Bronchial epithelial cell (primary cell): ENCODE data around the gene ABCC8. TPM values are rescaled to one million over a fixed set of nuclear protein-coding genes. Genes with fewer than 3 reads are reported as not detected.

Experiments used
- DNase-seq: peaks from one replicate; pipeline ENCODE4 v3.0.0-alpha.2; 2010; ENCODE audit warnings: low read depth
- FAIRE-seq: peaks from 2 replicates; lab custom pipeline; 2011; peaks lifted over from hg19 to GRCh38; lab: Jason Lieb, UNC
- H3K27me3 ChIP-seq: 2 replicates; pipeline ENCODE4 v1.5.1; 2011; ENCODE audit warnings: low read length; ENCODE audit not compliant: control insufficient read depth, insufficient read depth
- H3K36me3 ChIP-seq: 2 replicates; pipeline ENCODE4 v1.5.1; 2011; ENCODE audit warnings: low read length; ENCODE audit not compliant: control insufficient read depth, insufficient read depth
- H3K4me3 ChIP-seq: 2 replicates; pipeline ENCODE4 v1.5.1; 2011; ENCODE audit warnings: mild to moderate bottlenecking, low read depth, low read length, control low read depth
- CTCF ChIP-seq: IDR thresholded peaks from 2 replicates; pipeline ENCODE4 v1.5.1; 2011; ENCODE audit warnings: mild to moderate bottlenecking, moderate library complexity, low read length, control low read depth, inconsistent platforms; ENCODE audit not compliant: insufficient read depth, severe bottlenecking
- total RNA-seq: library from RNA; depleted of rRNA; stranded (reverse); fragments of >200 nt; gene quantifications from 2 replicates; pipeline ENCODE4 v1.2.1, GENCODE V29; 2014

Gene ABCC8
- total RNA-seq, 1 donor from 2014 or later, result not detected

- H3K4me3 ChIP-seq, result no peak overlapping the region
- TF ChIP-seq CTCF, result no peak
- FAIRE-seq (no peak), DNase-seq (no peak)
- no peaks in the 10 kb centered on the region for H3K36me3 ChIP-seq
- H3K27me3 ChIP-seq, result peaks cover 5% of the 10 kb centered on the region
Observed at GRCh38 chr11:17411418-17411817, 65.2 kb downstream of the ABCC8 start.

GRCh38 chr11:17410606-17411379 is 65.9 kb downstream of the ABCC8 start:
- DNase-seq (no peak), FAIRE-seq (peak; percentile 87)
- Histone ChIP-seq H3K27me3 (peaks cover 5% of the 10 kb centered on the region), H3K4me3 (no peak overlapping the region), H3K36me3 (no peaks in the 10 kb centered on the region)
- TF ChIP-seq CTCF, result no peak

- DNase-seq (no peak), FAIRE-seq (no peak)
- Histone ChIP-seq H3K4me3 (no peak overlapping the region), H3K36me3 (no peaks in the 10 kb centered on the region), H3K27me3 (peaks cover 2% of the 10 kb centered on the region)
- TF ChIP-seq CTCF, result no peak
Observed at GRCh38 chr11:17408641-17409040, 68.0 kb downstream of the ABCC8 start.

DNA sequence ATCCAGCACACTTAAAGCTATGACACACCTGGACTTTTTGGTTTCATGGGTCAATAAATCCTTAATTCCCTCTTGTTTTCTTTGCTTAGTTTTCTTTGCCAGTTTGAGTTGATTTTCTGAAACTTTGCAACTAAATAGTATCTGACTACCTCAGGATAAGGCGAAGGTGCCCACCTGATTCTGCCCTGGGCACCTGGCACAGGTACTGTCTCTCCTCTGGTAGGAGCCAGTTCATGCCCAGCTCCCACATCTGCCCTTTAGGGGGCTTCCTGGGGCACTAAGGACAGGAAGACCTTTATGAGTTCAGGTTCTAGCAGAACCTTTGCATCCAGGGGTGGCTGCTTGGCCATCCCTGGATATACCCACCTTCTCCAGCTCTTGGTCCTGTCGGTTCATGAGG is 68.6 kb downstream of the ABCC8 start:
- no peak for TF ChIP-seq CTCF
- Histone ChIP-seq H3K27me3 (peaks cover under 1% of the 10 kb centered on the region), H3K36me3 (no peaks in the 10 kb centered on the region), H3K4me3 (no peak overlapping the region)
- no peak for FAIRE-seq
- DNase-seq, result no peak

DNA sequence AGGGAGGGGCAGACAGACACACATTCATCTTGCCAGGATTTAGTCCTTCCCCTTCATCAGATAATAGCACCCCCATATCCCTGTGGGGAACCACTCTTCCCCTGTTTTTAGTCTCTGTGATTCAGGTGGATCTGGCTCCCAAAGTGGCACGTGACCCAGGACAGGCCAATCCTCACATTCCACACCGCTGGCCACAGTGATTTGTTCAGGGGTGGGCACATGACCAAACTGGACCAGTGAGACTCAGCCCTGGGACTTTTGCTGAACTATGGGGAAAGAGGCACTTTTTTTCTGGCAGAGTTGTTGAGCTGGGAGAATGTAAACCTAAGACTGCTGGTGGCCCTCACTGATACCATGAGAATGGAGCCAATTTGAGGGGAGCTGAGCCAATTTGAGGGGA is 69.1 kb downstream of the ABCC8 start:
- FAIRE-seq, result peak; percentile 23
- H3K36me3 ChIP-seq, result no peaks in the 10 kb centered on the region
- no peak overlapping the region for H3K4me3 ChIP-seq
- no peak for DNase-seq
- no peak for TF ChIP-seq CTCF
- H3K27me3 ChIP-seq, result peaks cover 2% of the 10 kb centered on the region

DNA sequence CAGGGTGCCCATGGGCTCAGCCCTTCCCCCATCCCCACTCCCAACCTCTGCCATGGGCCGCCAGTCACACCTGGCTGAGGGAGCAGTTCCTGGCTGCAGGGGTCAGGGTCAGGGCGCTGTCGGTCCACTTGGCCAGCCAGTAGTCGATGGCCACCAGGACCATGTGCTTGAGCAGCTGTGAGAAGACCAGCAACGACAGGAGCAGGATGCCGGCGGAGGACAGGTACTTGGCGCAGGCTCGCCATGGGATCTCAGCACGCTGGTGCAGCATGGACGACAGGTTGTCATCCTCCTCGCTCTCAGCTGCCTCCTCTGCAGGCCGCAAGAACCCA is 69.9 kb downstream of the ABCC8 start:
- peaks cover 2% of the 10 kb centered on the region for H3K27me3 ChIP-seq
- H3K36me3 ChIP-seq, result no peaks in the 10 kb centered on the region
- DNase-seq (no peak), FAIRE-seq (no peak)
- no peak for TF ChIP-seq CTCF
- no peak overlapping the region for H3K4me3 ChIP-seq
